Measurements from ENCODE around the gene RPS27. TPM values are rescaled to one million over a fixed set of nuclear protein-coding genes. Genes with fewer than 3 reads are reported as not detected.

Gene RPS27
- total RNA-seq, 2 experiments from 2014 or later: 2,833 to 5,738 TPM

- Histone ChIP-seq H3K79me2 (ENCODE audit: insufficient read depth, low read depth, low read length) (peaks cover 20% of the 10 kb centered on the region), H3K36me3 (ENCODE audit: insufficient read depth, low read length) (peaks cover 74% of the 10 kb centered on the region), H3K27ac (ENCODE audit: low read depth, low read length, poor library complexity, severe bottlenecking) (peak overlapping the region; percentile 92), H3K4me1 (ENCODE audit: insufficient read depth, low read length, poor library complexity, severe bottlenecking) (peaks cover 35% of the 10 kb centered on the region), H3K4me2 (ENCODE audit: low read length) (peak overlapping the region; percentile 96), H3K9me3 (ENCODE audit: low read length) (no peaks in the 10 kb centered on the region), H2AFZ (ENCODE audit: low read length) (no peak overlapping the region; the same call in 1 of the 2 replicates), H3K9me2 (ENCODE audit: insufficient read depth, low read length) (no peaks in the 10 kb centered on the region), H4K20me1 (ENCODE audit: insufficient read depth, low read length) (no peaks in the 10 kb centered on the region), H3K4me3 (ENCODE audit: low read depth, low read length, poor library complexity, severe bottlenecking) (peak overlapping the region; percentile 86)
- no peak for DNase-seq (ENCODE audit: low spot score)
- POLR2A ChIA-PET: interaction anchor here (0.5 to 4.2 kb wide), 12 partner anchors 16 to 223 kb away, joined by 3 to 32 read pairs (median 4); partner anchors contain the start of genes CREB3L4, GATAD2B and SLC39A1
- CTCF ChIA-PET (ENCODE audit: unreplicated experiment): interaction anchor here (0.5 to 1.3 kb wide), 2 partner anchors 19 to 22 kb away, joined by 4 read pairs; partner anchors contain the start of genes GATAD2B and SLC39A1
- TF ChIP-seq, protein P1, sequence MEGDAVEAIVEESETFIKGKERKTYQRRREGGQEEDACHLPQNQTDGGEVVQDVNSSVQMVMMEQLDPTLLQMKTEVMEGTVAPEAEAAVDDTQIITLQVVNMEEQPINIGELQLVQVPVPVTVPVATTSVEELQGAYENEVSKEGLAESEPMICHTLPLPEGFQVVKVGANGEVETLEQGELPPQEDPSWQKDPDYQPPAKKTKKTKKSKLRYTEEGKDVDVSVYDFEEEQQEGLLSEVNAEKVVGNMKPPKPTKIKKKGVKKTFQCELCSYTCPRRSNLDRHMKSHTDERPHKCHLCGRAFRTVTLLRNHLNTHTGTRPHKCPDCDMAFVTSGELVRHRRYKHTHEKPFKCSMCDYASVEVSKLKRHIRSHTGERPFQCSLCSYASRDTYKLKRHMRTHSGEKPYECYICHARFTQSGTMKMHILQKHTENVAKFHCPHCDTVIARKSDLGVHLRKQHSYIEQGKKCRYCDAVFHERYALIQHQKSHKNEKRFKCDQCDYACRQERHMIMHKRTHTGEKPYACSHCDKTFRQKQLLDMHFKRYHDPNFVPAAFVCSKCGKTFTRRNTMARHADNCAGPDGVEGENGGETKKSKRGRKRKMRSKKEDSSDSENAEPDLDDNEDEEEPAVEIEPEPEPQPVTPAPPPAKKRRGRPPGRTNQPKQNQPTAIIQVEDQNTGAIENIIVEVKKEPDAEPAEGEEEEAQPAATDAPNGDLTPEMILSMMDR (conservative IDR thresholded peaks at IDR 0.05; ENCODE audit: low read length): no peak
- no peak for TF ChIP-seq EZH2phosphoT487 (IDR thresholded peaks at IDR 0.05; ENCODE audit: borderline replicate concordance, low read depth, low read length)
- intact Hi-C loops (cut with micrococcal nuclease; ENCODE audit: unreplicated experiment): loop anchor here (1.0 kb wide), 1 partner anchor 123 kb away; no protein-coding TSS in a partner anchor
- BruUV-seq (replicated peaks): TSS peak; percentile 69
Observed at GRCh38 chr1:153944827-153945117, 45.8 kb upstream of the RPS27 start.

GRCh38 chr1:153945131-153945794 lies 45.3 kb upstream of the RPS27 start:
- Histone ChIP-seq H3K36me3 (ENCODE audit: insufficient read depth, low read length) (peaks cover 74% of the 10 kb centered on the region), H3K9me2 (ENCODE audit: insufficient read depth, low read length) (no peaks in the 10 kb centered on the region), H2AFZ (ENCODE audit: low read length) (no peak overlapping the region; the same call in 1 of the 2 replicates), H3K4me3 (ENCODE audit: low read depth, low read length, poor library complexity, severe bottlenecking) (peak overlapping the region; percentile 86), H3K79me2 (ENCODE audit: insufficient read depth, low read depth, low read length) (peaks cover 20% of the 10 kb centered on the region), H3K27ac (ENCODE audit: low read depth, low read length, poor library complexity, severe bottlenecking) (peak overlapping the region; percentile 92), H3K4me2 (ENCODE audit: low read length) (peak overlapping the region; percentile 96), H3K4me1 (ENCODE audit: insufficient read depth, low read length, poor library complexity, severe bottlenecking) (peaks cover 35% of the 10 kb centered on the region), H4K20me1 (ENCODE audit: insufficient read depth, low read length) (no peaks in the 10 kb centered on the region), H3K9me3 (ENCODE audit: low read length) (no peaks in the 10 kb centered on the region)
- CTCF ChIA-PET (ENCODE audit: unreplicated experiment): interaction anchor here (1.3 kb wide), 2 partner anchors 22 kb away, joined by 4 to 6 read pairs; partner anchors contain the start of genes CREB3L4 and GATAD2B
- BruUV-seq (replicated peaks): no TSS peak
- DNase-seq (ENCODE audit: low spot score): peak; percentile 84
- POLR2A ChIA-PET: interaction anchor here (0.5 to 4.2 kb wide), 11 partner anchors 16 to 162 kb away, joined by 3 to 32 read pairs (median 4); partner anchors contain the start of genes CREB3L4, GATAD2B and SLC39A1
- TF ChIP-seq, protein P1 (conservative IDR thresholded peaks at IDR 0.05; ENCODE audit: low read length): no peak
- no peak for TF ChIP-seq EZH2phosphoT487 (IDR thresholded peaks at IDR 0.05; ENCODE audit: borderline replicate concordance, low read depth, low read length)
- intact Hi-C loops (cut with micrococcal nuclease; ENCODE audit: unreplicated experiment): loop anchor here (1.0 kb wide), 1 partner anchor 124 kb away; no protein-coding TSS in a partner anchor

All from OCI-LY7 (cell line).